Measurements from ENCODE around the gene SCARF2.

Gene SCARF2

GRCh38 chr22:20435436-20436306, 2.0 kb downstream of the SCARF2 start:
- no peak overlapping the region for H3K27ac ChIP-seq
- TF ChIP-seq CTCF (IDR thresholded peaks at IDR 0.05), result no peak
- H3K4me1 ChIP-seq (ENCODE audit: control insufficient read depth in 1 of 2, insufficient read depth in 1 of 2, low read depth in 1 of 2, low read length in 1 of 2), result peaks cover 10 to 27% of the 10 kb centered on the region in 2 experiments
- no peak overlapping the region for H3K4me3 ChIP-seq (ENCODE audit: low read depth in 1 of 2, low read length in 1 of 2)
- H3K9me3 ChIP-seq, result no peaks in the 10 kb centered on the region
- peaks cover 99% of the 10 kb centered on the region for H3K27me3 ChIP-seq
- peaks cover 12% of the 10 kb centered on the region for H3K36me3 ChIP-seq

- Histone ChIP-seq H3K27ac (no peak overlapping the region), H3K9me3 (no peaks in the 10 kb centered on the region), H3K4me3 (ENCODE audit: low read depth in 1 of 2, low read length in 1 of 2) (no peak overlapping the region), H3K27me3 (peaks cover 100% of the 10 kb centered on the region), H3K36me3 (peaks cover 3% of the 10 kb centered on the region), H3K4me1 (ENCODE audit: control insufficient read depth in 1 of 2, insufficient read depth in 1 of 2, low read depth in 1 of 2, low read length in 1 of 2) (peaks cover 19 to 36% of the 10 kb centered on the region in 2 experiments)
- TF ChIP-seq CTCF (IDR thresholded peaks at IDR 0.05), result no peak
Observed at GRCh38 chr22:20434773-20435172, 2.9 kb downstream of the SCARF2 start.

- no peak overlapping the region for H3K27ac ChIP-seq
- H3K4me1 ChIP-seq (ENCODE audit: control insufficient read depth in 1 of 2, insufficient read depth in 1 of 2, low read depth in 1 of 2, low read length in 1 of 2), result peaks cover 24 to 41% of the 10 kb centered on the region in 2 experiments
- H3K36me3 ChIP-seq, result no peaks in the 10 kb centered on the region
Observed at GRCh38 chr22:20434264-20434751, 3.3 kb downstream of the SCARF2 start.

GRCh38 chr22:20433686-20434241, 3.9 kb downstream of the SCARF2 start:
- TF ChIP-seq CTCF (IDR thresholded peaks at IDR 0.05), result no peak
- peaks cover 100% of the 10 kb centered on the region for H3K27me3 ChIP-seq
- H3K4me3 ChIP-seq (ENCODE audit: low read depth in 1 of 2, low read length in 1 of 2), result no peak overlapping the region
- peaks cover 28 to 46% of the 10 kb centered on the region in 2 experiments for H3K4me1 ChIP-seq (ENCODE audit: control insufficient read depth in 1 of 2, insufficient read depth in 1 of 2, low read depth in 1 of 2, low read length in 1 of 2)
- no peaks in the 10 kb centered on the region for H3K36me3 ChIP-seq
- no peaks in the 10 kb centered on the region for H3K9me3 ChIP-seq
- no peak overlapping the region for H3K27ac ChIP-seq

More at GRCh38 chr22:20434264-20434751, 3.3 kb downstream of the SCARF2 start:
- H3K27me3 ChIP-seq, result peaks cover 100% of the 10 kb centered on the region
- H3K4me3 ChIP-seq (ENCODE audit: low read depth in 1 of 2, low read length in 1 of 2), result no peak overlapping the region
- no peak for TF ChIP-seq CTCF (IDR thresholded peaks at IDR 0.05)
- no peaks in the 10 kb centered on the region for H3K9me3 ChIP-seq

GRCh38 chr22:20433191-20433590, 4.4 kb downstream of the SCARF2 start:
- no peak overlapping the region for H3K27ac ChIP-seq
- H3K9me3 ChIP-seq, result no peaks in the 10 kb centered on the region
- no peak for TF ChIP-seq CTCF (IDR thresholded peaks at IDR 0.05)
- no peak overlapping the region for H3K4me3 ChIP-seq (ENCODE audit: low read depth in 1 of 2, low read length in 1 of 2)
- H3K36me3 ChIP-seq, result no peaks in the 10 kb centered on the region
- peaks cover 100% of the 10 kb centered on the region for H3K27me3 ChIP-seq
- H3K4me1 ChIP-seq (ENCODE audit: control insufficient read depth in 1 of 2, insufficient read depth in 1 of 2, low read depth in 1 of 2, low read length in 1 of 2), result peaks cover 30 to 48% of the 10 kb centered on the region in 2 experiments

All from neutrophil (primary cell).